Measurements from ENCODE around the gene CASP2. TPM values are rescaled to one million over a fixed set of nuclear protein-coding genes. Genes with fewer than 3 reads are reported as not detected.

CASP2 gene
- total RNA-seq, result 13.2 and 13.4 TPM in 2 replicates

GRCh38 chr7:143287935-143288826 is at the start of gene CASP2:
CASP2 (plus strand) TSS chr7:143288351; CDS start chr7:143288456, 105 bp downstream.

GRCh38 chr7:143263266-143264195 is 24.6 kb upstream of the CASP2 start, which contains the start of gene GSTK1:
GSTK1 (plus strand) TSS chr7:143263441; CDS start chr7:143263514, 73 bp downstream.

GRCh38 chr7:143284591-143285469 is 3.3 kb upstream of the CASP2 start, which contains the start of gene TMEM139:
TMEM139 (plus strand) TSS chr7:143284958; CDS start chr7:143285958, 1,000 bp downstream.

GRCh38 chr7:143315776-143316175 is 27.6 kb downstream of the CASP2 start, which contains the start of gene CLCN1:
CLCN1 (plus strand) TSS chr7:143316111; CDS start chr7:143316213, 102 bp downstream.

Other genes starting within 250 kb of the CASP2 start
- not detected in 2 replicates for gene OR6V1, start 236.0 kb upstream of the CASP2 start, total RNA-seq
- gene PIP, start 156.3 kb upstream of the CASP2 start, total RNA-seq, result not detected in 2 replicates
- gene TAS2R39, start 104.9 kb upstream of the CASP2 start, total RNA-seq, result not detected in 2 replicates
- not detected in 2 replicates for gene TAS2R40, start 66.3 kb upstream of the CASP2 start, total RNA-seq
- 142 and 159 TPM in 2 replicates for gene GSTK1, start 24.9 kb upstream of the CASP2 start, total RNA-seq
- not detected in 2 replicates for gene TMEM139, start 3.4 kb upstream of the CASP2 start, total RNA-seq
- not detected in 2 replicates for gene CLCN1, start 27.8 kb downstream of the CASP2 start, total RNA-seq
- 0.54 and 1.2 TPM in 2 replicates for gene FAM131B, start 74.4 kb downstream of the CASP2 start, total RNA-seq
- 244 and 257 TPM in 2 replicates for gene ZYX, start 93.0 kb downstream of the CASP2 start, total RNA-seq
- 0.07 TPM in 1 of 2 replicates, not detected in the other for gene EPHA1, start 120.5 kb downstream of the CASP2 start, total RNA-seq
- gene TAS2R60, start 155.1 kb downstream of the CASP2 start, total RNA-seq, result not detected in 2 replicates
- not detected in 2 replicates for gene TAS2R41, start 189.5 kb downstream of the CASP2 start, total RNA-seq

Measured in mammary microvascular endothelial cell (primary cell).